ENCODE data around the gene ZDHHC7.
A peak's percentile ranks its signal among the peaks of the same experiment; 100 is the strongest.

The ZDHHC7 gene

DNA sequence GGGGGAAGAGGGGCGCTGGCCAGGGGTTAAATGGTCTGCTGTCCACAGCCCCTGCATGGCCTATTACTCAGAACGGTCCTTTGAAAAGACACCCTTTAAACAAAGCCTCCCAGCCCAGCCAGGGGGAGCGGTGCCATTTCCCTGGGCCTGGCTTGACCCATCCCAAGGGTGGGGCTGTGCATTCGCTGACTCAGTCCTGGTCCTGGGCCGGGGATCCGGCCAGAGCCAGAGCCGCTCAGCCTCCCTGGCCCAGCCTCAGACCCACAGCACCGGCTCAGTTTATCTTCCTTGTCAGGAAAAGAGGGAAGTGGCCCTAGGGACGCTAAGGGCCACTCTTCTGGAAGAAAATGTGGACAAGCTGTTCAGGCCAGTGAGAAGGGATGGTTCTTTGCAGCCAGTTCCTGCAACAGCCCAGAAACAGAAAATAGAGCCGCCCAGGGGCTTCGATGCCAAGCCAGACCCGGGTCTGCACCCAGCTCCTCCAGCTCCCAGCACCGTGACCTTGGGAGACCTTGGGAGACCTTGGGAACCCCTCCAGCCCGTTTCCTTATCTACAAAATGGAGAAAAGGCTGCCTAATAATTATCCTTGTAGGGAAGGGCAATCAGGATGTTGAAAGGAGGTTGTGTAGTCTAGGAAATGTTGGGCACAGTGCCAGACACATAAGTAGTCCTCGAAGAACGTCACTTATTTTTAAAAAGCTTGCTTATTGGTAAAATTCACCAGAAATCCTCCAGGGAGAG, 82.5 kb downstream of the ZDHHC7 start:
- Mint-ChIP-seq H3K36me3 (ENCODE audit: low read depth) (no peaks in the 10 kb centered on the region), H3K9me3 (no peaks in the 10 kb centered on the region), H3K4me3 (no peak overlapping the region), H3K27me3 (ENCODE audit: low read depth) (peaks cover 10% of the 10 kb centered on the region), H3K4me1 (peaks cover 57% of the 10 kb centered on the region), H3K27ac (peak overlapping the region; percentile 68 to 87 (median 82))
- TF ChIP-seq, protein P1, sequence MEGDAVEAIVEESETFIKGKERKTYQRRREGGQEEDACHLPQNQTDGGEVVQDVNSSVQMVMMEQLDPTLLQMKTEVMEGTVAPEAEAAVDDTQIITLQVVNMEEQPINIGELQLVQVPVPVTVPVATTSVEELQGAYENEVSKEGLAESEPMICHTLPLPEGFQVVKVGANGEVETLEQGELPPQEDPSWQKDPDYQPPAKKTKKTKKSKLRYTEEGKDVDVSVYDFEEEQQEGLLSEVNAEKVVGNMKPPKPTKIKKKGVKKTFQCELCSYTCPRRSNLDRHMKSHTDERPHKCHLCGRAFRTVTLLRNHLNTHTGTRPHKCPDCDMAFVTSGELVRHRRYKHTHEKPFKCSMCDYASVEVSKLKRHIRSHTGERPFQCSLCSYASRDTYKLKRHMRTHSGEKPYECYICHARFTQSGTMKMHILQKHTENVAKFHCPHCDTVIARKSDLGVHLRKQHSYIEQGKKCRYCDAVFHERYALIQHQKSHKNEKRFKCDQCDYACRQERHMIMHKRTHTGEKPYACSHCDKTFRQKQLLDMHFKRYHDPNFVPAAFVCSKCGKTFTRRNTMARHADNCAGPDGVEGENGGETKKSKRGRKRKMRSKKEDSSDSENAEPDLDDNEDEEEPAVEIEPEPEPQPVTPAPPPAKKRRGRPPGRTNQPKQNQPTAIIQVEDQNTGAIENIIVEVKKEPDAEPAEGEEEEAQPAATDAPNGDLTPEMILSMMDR (IDR thresholded peaks at IDR 0.05; ENCODE audit: unreplicated experiment in 3 of 3), result no peak

DNA sequence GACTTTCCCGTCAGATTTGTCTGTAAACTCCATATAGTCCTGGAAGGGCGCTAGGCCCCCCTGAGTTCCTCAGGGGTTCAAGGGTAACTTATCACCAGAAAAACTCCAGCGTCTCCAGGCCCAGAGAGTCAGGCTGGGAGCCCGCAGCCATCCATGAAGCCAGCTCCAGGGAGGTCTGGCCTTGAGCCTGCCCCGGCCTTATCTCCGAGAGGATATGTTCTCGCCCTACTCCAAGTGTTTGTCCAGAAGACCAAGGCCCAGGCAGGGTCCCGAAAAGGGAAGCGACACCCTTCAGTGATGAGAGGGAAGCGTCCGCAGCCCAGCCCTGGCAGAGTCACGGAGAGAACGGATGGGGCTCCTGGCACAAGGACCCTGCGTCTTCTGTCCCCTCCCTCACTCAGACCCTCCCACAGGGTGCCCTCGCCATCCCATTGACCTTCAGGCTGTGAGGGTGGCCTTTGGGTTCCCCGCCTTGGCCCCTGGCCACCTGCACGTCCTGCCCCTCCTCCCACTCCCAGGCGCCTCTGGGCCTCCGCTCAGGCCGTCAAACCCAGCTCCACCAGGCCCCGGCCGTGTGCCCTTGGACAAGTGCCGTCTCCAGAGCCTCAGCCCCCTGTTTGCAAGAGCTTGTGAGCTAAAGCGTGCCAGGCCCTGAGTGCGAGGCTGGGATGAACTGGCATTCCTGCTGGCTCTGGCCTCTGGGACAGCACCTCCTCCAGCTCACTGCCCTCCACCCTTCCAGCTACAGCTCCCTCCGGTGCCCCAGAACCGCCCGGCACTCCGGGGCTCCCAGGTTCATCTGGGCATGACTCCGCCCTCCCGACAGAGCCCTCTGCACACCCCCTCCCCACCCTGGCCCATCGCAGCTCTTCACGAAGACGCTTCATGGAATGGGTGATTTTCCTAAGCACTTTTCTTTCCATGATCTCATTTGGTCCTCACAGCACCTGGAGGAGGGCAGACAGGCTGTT, 83.4 kb downstream of the ZDHHC7 start:
- Mint-ChIP-seq H3K27ac (peak overlapping the region in 1 of 3 experiments; percentile 87), H3K4me1 (peaks cover 66% of the 10 kb centered on the region), H3K4me3 (no peak overlapping the region), H3K36me3 (ENCODE audit: low read depth) (no peaks in the 10 kb centered on the region), H3K27me3 (ENCODE audit: low read depth) (peaks cover 8% of the 10 kb centered on the region), H3K9me3 (no peaks in the 10 kb centered on the region)
- TF ChIP-seq, protein P1 (IDR thresholded peaks at IDR 0.05; ENCODE audit: unreplicated experiment in 3 of 3), result no peak

GRCh38 chr16:84926462-84926861, 84.9 kb downstream of the ZDHHC7 start:
- TF ChIP-seq, protein P1 (IDR thresholded peaks at IDR 0.05; ENCODE audit: unreplicated experiment in 3 of 3), result no peak
- peaks cover 65% of the 10 kb centered on the region for H3K4me1 Mint-ChIP-seq
- no peak overlapping the region for H3K4me3 Mint-ChIP-seq
- H3K27ac Mint-ChIP-seq, result peak overlapping the region in 2 of 3 experiments; percentile 23 to 87
- H3K36me3 Mint-ChIP-seq (ENCODE audit: low read depth), result no peaks in the 10 kb centered on the region
- H3K9me3 Mint-ChIP-seq, result no peaks in the 10 kb centered on the region
- H3K27me3 Mint-ChIP-seq (ENCODE audit: low read depth), result peaks cover 13% of the 10 kb centered on the region

DNA sequence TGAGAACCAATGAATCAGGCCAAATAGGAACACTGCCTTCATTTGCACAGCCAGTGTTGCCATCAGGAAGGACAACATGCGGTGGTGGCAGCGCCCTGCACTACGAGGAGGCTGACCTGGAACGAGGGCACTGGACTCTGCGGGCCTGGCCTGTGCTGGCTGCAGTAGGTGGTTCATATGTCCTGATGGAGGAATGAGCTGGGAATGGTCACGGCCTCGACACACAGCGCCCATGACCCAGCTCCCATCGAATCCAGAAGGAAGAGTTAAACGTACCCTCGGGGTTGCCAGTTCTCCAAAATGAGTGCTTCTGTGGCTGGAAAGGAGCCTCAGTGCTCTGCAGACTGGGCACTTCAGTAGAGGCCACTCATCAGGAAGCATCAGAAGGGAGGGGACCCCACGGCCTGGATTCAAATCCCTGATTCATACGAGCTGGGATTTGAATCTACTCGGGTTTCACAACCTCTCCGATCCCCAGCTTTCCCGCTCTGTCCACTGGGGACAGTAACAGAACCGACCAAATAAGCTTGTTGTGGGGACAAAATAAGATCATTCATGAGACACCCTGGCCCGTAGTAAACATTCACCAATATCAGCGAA, 85.5 kb downstream of the ZDHHC7 start:
- Mint-ChIP-seq H3K27ac (peak overlapping the region; percentile 15 to 87 (median 23)), H3K4me3 (no peak overlapping the region), H3K36me3 (ENCODE audit: low read depth) (no peaks in the 10 kb centered on the region), H3K4me1 (peaks cover 67% of the 10 kb centered on the region), H3K27me3 (ENCODE audit: low read depth) (peaks cover 13% of the 10 kb centered on the region), H3K9me3 (no peaks in the 10 kb centered on the region)
- TF ChIP-seq, protein P1 (IDR thresholded peaks at IDR 0.05; ENCODE audit: unreplicated experiment in 3 of 3), result no peak

DNA sequence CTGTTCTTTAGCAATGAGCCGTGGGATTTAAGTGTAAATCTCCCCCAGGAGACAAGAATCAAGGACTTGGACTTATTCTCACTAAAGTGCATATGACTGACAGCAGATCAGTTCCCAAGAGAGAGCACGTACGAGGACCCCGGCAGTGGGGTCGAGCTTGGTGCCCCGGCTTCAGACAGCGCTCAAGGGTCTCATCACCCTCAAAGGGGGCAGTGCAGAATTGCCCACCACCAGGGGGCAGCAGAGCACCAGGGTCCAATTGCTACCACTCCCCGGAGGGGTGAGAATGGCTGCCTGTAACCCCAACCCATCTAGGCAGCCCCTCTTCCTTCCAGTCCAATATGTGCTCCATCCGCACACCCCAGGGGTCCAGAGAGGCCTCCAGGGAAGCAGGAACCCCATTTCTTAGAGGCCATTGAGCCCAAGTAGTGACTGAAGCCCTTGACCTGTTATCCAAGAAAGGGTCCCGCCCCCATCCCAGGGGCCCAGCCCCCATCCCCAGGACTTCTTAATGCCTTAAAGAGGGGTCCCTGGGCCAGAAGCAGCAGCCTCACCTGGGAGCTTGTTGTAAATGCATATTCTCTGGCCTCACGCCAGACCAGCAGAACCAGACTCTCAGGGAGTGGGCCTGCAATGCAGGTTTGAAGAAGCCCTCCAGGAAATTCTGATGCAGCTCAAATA, 86.1 kb downstream of the ZDHHC7 start:
- Mint-ChIP-seq H3K36me3 (ENCODE audit: low read depth) (no peaks in the 10 kb centered on the region), H3K4me3 (no peak overlapping the region), H3K27ac (peak overlapping the region; percentile 43 to 87 (median 79)), H3K4me1 (peaks cover 74% of the 10 kb centered on the region), H3K9me3 (no peaks in the 10 kb centered on the region), H3K27me3 (ENCODE audit: low read depth) (peaks cover 13% of the 10 kb centered on the region)
- TF ChIP-seq, protein P1 (IDR thresholded peaks at IDR 0.05; ENCODE audit: unreplicated experiment in 3 of 3), result peak; percentile 52 to 58 (median 53)
